Epithelial cell of prostate (primary cell): ENCODE data around the gene PRKACG.
"Not testable (repeated sequence)": the region's sequence is repeated elsewhere in the genome, so short reads cannot be mapped to it uniquely, and the experiment has no call there.

Experiments used
- DNase-seq: peaks from one replicate; pipeline ENCODE4 v3.0.0-alpha.2; 2011; ENCODE audit warnings: low read depth, low spot score
- H3K27ac ChIP-seq: fragments of 450-650 bp; 2 replicates; pipeline ENCODE4 v1.5.1; 2017; ENCODE audit warnings: mild to moderate bottlenecking

PRKACG gene

GRCh38 chr9:68991457-68991856, 22.5 kb downstream of the PRKACG start:
- no peak overlapping the region for H3K27ac ChIP-seq

GRCh38 chr9:68986949-68987348, 27.0 kb downstream of the PRKACG start:
- not testable (repeated sequence) for DNase-seq, H3K27ac ChIP-seq

More at GRCh38 chr9:68991457-68991856, 22.5 kb downstream of the PRKACG start:
- DNase-seq: no peak

- H3K27ac ChIP-seq: no peak overlapping the region
- no peak for DNase-seq
These were observed 30.1 kb downstream of the PRKACG start for GRCh38 chr9:68983522-68984424.

- DNase-seq: no peak
- no peak overlapping the region for H3K27ac ChIP-seq
These were observed 30.9 kb downstream of the PRKACG start for GRCh38 chr9:68983008-68983411.

- H3K27ac ChIP-seq: no peak overlapping the region
These were observed 32.1 kb downstream of the PRKACG start for GRCh38 chr9:68981789-68982188.

GRCh38 chr9:68980341-68980914, 33.5 kb downstream of the PRKACG start:
- H3K27ac ChIP-seq: no peak overlapping the region
- DNase-seq: no peak

More at GRCh38 chr9:68981789-68982188, 32.1 kb downstream of the PRKACG start:
- no peak for DNase-seq

- H3K27ac ChIP-seq: no peak overlapping the region
- no peak for DNase-seq
These were observed 34.2 kb downstream of the PRKACG start for GRCh38 chr9:68979538-68980314.

- no peak overlapping the region for H3K27ac ChIP-seq
- DNase-seq: no peak
These were observed 35.4 kb downstream of the PRKACG start for GRCh38 chr9:68978501-68978900.

- DNase-seq: no peak
These were observed 35.8 kb downstream of the PRKACG start for GRCh38 chr9:68978066-68978465.

GRCh38 chr9:68975365-68976043, 38.4 kb downstream of the PRKACG start:
- no peak for DNase-seq
- no peak overlapping the region for H3K27ac ChIP-seq

More at GRCh38 chr9:68978066-68978465, 35.8 kb downstream of the PRKACG start:
- H3K27ac ChIP-seq: no peak overlapping the region

- no peak overlapping the region for H3K27ac ChIP-seq
- DNase-seq: no peak
These were observed 39.0 kb downstream of the PRKACG start for GRCh38 chr9:68974901-68975300.

GRCh38 chr9:68974431-68974830, 39.5 kb downstream of the PRKACG start:
- no peak for DNase-seq
- H3K27ac ChIP-seq: no peak overlapping the region

- H3K27ac ChIP-seq: no peak overlapping the region
These were observed 40.3 kb downstream of the PRKACG start for GRCh38 chr9:68973619-68974018.

GRCh38 chr9:68970151-68970550, 43.8 kb downstream of the PRKACG start:
- DNase-seq: no peak
- H3K27ac ChIP-seq: no peak overlapping the region

More at GRCh38 chr9:68973619-68974018, 40.3 kb downstream of the PRKACG start:
- DNase-seq: no peak

GRCh38 chr9:68969538-68969937, 44.4 kb downstream of the PRKACG start:
- no peak for DNase-seq

GRCh38 chr9:68967800-68968199, 46.1 kb downstream of the PRKACG start:
- H3K27ac ChIP-seq: no peak overlapping the region
- DNase-seq: no peak

More at GRCh38 chr9:68969538-68969937, 44.4 kb downstream of the PRKACG start:
- no peak overlapping the region for H3K27ac ChIP-seq

GRCh38 chr9:68966496-68966944, 47.4 kb downstream of the PRKACG start:
- no peak overlapping the region for H3K27ac ChIP-seq
- DNase-seq: no peak

GRCh38 chr9:68964765-68965164, 49.1 kb downstream of the PRKACG start:
- no peak for DNase-seq
- no peak overlapping the region for H3K27ac ChIP-seq

GRCh38 chr9:68964102-68964541, 49.8 kb downstream of the PRKACG start:
- DNase-seq: no peak
- H3K27ac ChIP-seq: no peak overlapping the region

- DNase-seq: no peak
- H3K27ac ChIP-seq: no peak overlapping the region
These were observed 50.5 kb downstream of the PRKACG start for GRCh38 chr9:68963416-68963815.
